GM23248 (cell line): ENCODE data around the gene MAN1C1. TPM values are rescaled to one million over a fixed set of nuclear protein-coding genes. Genes with fewer than 3 reads are reported as not detected.
A peak's percentile ranks its signal among the peaks of the same experiment; 100 is the strongest.
"Not testable (repeated sequence)": the region's sequence is repeated elsewhere in the genome, so short reads cannot be mapped to it uniquely, and the experiment has no call there.

ENCODE experiments used
- DNase-seq: peaks from one replicate; pipeline ENCODE4 v3.0.0-alpha.2; 2015
- H2AFZ ChIP-seq: fragments of 200-600 bp; sonication (generic); 2 replicates; pipeline ENCODE4 v1.6.1; 2016; ENCODE audit warnings: antibody characterized with exemption
- H3F3A ChIP-seq: fragments of 200-600 bp; sonication (generic); 2 replicates; pipeline ENCODE4 v1.6.1; 2016; ENCODE audit warnings: mild to moderate bottlenecking, antibody characterized with exemption, mixed run types; ENCODE audit not compliant: insufficient read depth
- H3K27ac ChIP-seq: fragments of 200-600 bp; sonication (generic); 2 replicates; pipeline ENCODE4 v1.5.1; 2016; ENCODE audit warnings: mild to moderate bottlenecking
- H3K27me3 ChIP-seq: fragments of 200-600 bp; sonication (generic); replicated peaks from 2 replicates; pipeline ENCODE4 v1.6.1; 2016; ENCODE audit warnings: mild to moderate bottlenecking; ENCODE audit not compliant: insufficient read depth
- H3K36me3 ChIP-seq: fragments of 200-600 bp; sonication (generic); 2 replicates; pipeline ENCODE4 v1.6.1; 2016; ENCODE audit warnings: low read depth, mild to moderate bottlenecking
- H3K4me1 ChIP-seq: fragments of 200-600 bp; sonication (generic); 2 replicates; pipeline ENCODE4 v1.6.1; 2016; ENCODE audit warnings: mild to moderate bottlenecking; ENCODE audit not compliant: insufficient read depth
- H3K4me2 ChIP-seq: fragments of 200-600 bp; sonication (generic); one replicate; pipeline ENCODE4 v1.6.1; 2016; ENCODE audit warnings: mild to moderate bottlenecking; ENCODE audit not compliant: unreplicated experiment
- H3K4me3 ChIP-seq: fragments of 200-600 bp; sonication (generic); 2 replicates; pipeline ENCODE4 v1.5.1; 2016; ENCODE audit warnings: mild to moderate bottlenecking
- H3K79me2 ChIP-seq: fragments of 200-600 bp; sonication (generic); 2 replicates; pipeline ENCODE4 v1.6.1; 2016; ENCODE audit warnings: mild to moderate bottlenecking; ENCODE audit not compliant: insufficient read depth
- H3K9ac ChIP-seq: fragments of 200-600 bp; sonication (generic); 2 replicates; pipeline ENCODE4 v1.6.1; 2016; ENCODE audit warnings: mild to moderate bottlenecking
- H3K9me2 ChIP-seq: fragments of 200-600 bp; sonication (generic); 2 replicates; pipeline ENCODE4 v1.6.1; 2016; ENCODE audit warnings: mixed run types, mild to moderate bottlenecking, moderate library complexity; ENCODE audit not compliant: insufficient read depth
- H3K9me3 ChIP-seq: fragments of 200-600 bp; sonication (generic); one replicate; pipeline ENCODE4 v1.6.1; 2017; ENCODE audit warnings: low read depth
- H4K20me1 ChIP-seq: fragments of 200-600 bp; sonication (generic); 2 replicates; pipeline ENCODE4 v1.6.0; 2016; ENCODE audit not compliant: insufficient read depth
- EZH2 ChIP-seq: fragments of 200-600 bp; sonication (generic); IDR thresholded peaks from 2 replicates; pipeline ENCODE4 v1.6.1; 2018; ENCODE audit warnings: antibody characterized with exemption, mild to moderate bottlenecking; ENCODE audit not compliant: insufficient read depth, poor library complexity, severe bottlenecking
- EZH2phosphoT487 ChIP-seq: fragments of 200-600 bp; sonication (generic); IDR thresholded peaks from 2 replicates; pipeline ENCODE4 v1.6.1; 2018; ENCODE audit warnings: antibody characterized with exemption, moderate library complexity, mild to moderate bottlenecking, low read depth; ENCODE audit not compliant: insufficient read depth
- WGBS, 2 experiments: methylation state at CpG; one replicate each; pipeline ENCODE4 v1.1.6; 2015 to 2017; ENCODE audit warnings: low lambda C conversion rate in 2 of 2, low coverage in 1 of 2; ENCODE audit errors: missing lambda C conversion rate in 2 of 2; 5-methylcytosine and 5-hydroxymethylcytosine counted together
- in situ Hi-C: fragments of 300-500 bp; cut with MboI; formaldehyde crosslinking; loops from 2 replicates; pipeline ENCODE4 v1.15.0; 2020
- polyA plus RNA-seq: library from polyadenylated mRNA; unstranded; fragments of >200 nt; fragmentation: Nextera tagmentation; extraction: Ambion mirVana; gene quantifications from 2 replicates; pipeline ENCODE4 v1.2.1, GENCODE V29; 2016
- total RNA-seq: library from RNA; depleted of rRNA; stranded (reverse); fragments of >200 nt; shearing (Covaris generic); gene quantifications from 2 replicates; pipeline ENCODE4 v1.2.3, GENCODE V29; 2014

MAN1C1 gene
- total and polyA plus RNA-seq, 2 experiments from 2014 or later: 0.29 to 1.1 TPM

GRCh38 chr1:25695771-25696311 is 79.2 kb downstream of the MAN1C1 start:
- DNase-seq: peak; percentile 93
- peak overlapping the region; percentile 94 for H3K27ac ChIP-seq

GRCh38 chr1:25696643-25697042 is 80.1 kb downstream of the MAN1C1 start:
- WGBS, 2 experiments: 70 to 77% methylated on average over 4 of the region's 4 CpGs
- peak overlapping the region; percentile 94 for H3K27ac ChIP-seq

More at GRCh38 chr1:25695771-25696311, 79.2 kb downstream of the MAN1C1 start:
- peak overlapping the region; percentile 76 for H3K4me2 ChIP-seq
- H3K4me3 ChIP-seq: peak overlapping the region; percentile 55
- H3K9me2 ChIP-seq: no peaks in the 10 kb centered on the region
- H3K9me3 ChIP-seq: no peaks in the 10 kb centered on the region
- peak overlapping the region; percentile 78 for H3K9ac ChIP-seq
- peaks cover 45% of the 10 kb centered on the region for H3K4me1 ChIP-seq
- in situ Hi-C loops: no loop called here
- H2AFZ ChIP-seq: peak overlapping the region; percentile 38; the same call in 1 of the 2 replicates
- no peaks in the 10 kb centered on the region for H3K27me3 ChIP-seq
- WGBS, 2 experiments: 2 to 7% methylated on average over 11 of the region's 11 CpGs
- no peaks in the 10 kb centered on the region for H4K20me1 ChIP-seq
- peaks cover 50% of the 10 kb centered on the region for H3F3A ChIP-seq
- no peaks in the 10 kb centered on the region for H3K36me3 ChIP-seq
- TF ChIP-seq EZH2: no peak
- H3K79me2 ChIP-seq: no peaks in the 10 kb centered on the region

GRCh38 chr1:25697435-25698217 is 81.0 kb downstream of the MAN1C1 start:
- Histone ChIP-seq H3K79me2 (no peaks in the 10 kb centered on the region), H2AFZ (no peak overlapping the region), H3K27ac (no peak overlapping the region), H3K36me3 (no peaks in the 10 kb centered on the region), H3K27me3 (no peaks in the 10 kb centered on the region), H3K4me1 (peaks cover 54% of the 10 kb centered on the region), H3K4me3 (no peak overlapping the region), H3K9me2 (no peaks in the 10 kb centered on the region), H3K9ac (no peak overlapping the region), H3K4me2 (no peak overlapping the region), H3K9me3 (no peaks in the 10 kb centered on the region), H3F3A (peaks cover 53% of the 10 kb centered on the region), H4K20me1 (no peaks in the 10 kb centered on the region)
- DNase-seq: no peak
- no peak for TF ChIP-seq EZH2phosphoT487
- no peak for TF ChIP-seq EZH2
- WGBS, 2 experiments: 85 to 87% methylated on average over 10 of the region's 10 CpGs
- in situ Hi-C loops: no loop called here

More at GRCh38 chr1:25696643-25697042, 80.1 kb downstream of the MAN1C1 start:
- H3K36me3 ChIP-seq, H3K9me3 ChIP-seq, H3K4me3 ChIP-seq, H3K79me2 ChIP-seq, H3K27me3 ChIP-seq, H3K9me2 ChIP-seq, H3K9ac ChIP-seq, H2AFZ ChIP-seq, DNase-seq, in situ Hi-C loops, H4K20me1 ChIP-seq: not testable (repeated sequence)
- Histone ChIP-seq H3K4me1 (peaks cover 47% of the 10 kb centered on the region), H3F3A (peaks cover 53% of the 10 kb centered on the region), H3K4me2 (peak overlapping the region; percentile 76)

- Histone ChIP-seq H3K9me3 (no peaks in the 10 kb centered on the region), H3K36me3 (no peaks in the 10 kb centered on the region), H3K27ac (no peak overlapping the region), H2AFZ (no peak overlapping the region), H3K4me3 (no peak overlapping the region), H4K20me1 (no peaks in the 10 kb centered on the region), H3K9me2 (no peaks in the 10 kb centered on the region), H3F3A (peaks cover 53% of the 10 kb centered on the region), H3K4me1 (peaks cover 56% of the 10 kb centered on the region), H3K4me2 (no peak overlapping the region), H3K9ac (no peak overlapping the region), H3K79me2 (no peaks in the 10 kb centered on the region), H3K27me3 (no peaks in the 10 kb centered on the region)
- in situ Hi-C loops: no loop called here
- no peak for DNase-seq
- 94 to 97% methylated on average over 10 of the region's 10 CpGs for WGBS, 2 experiments
- TF ChIP-seq EZH2phosphoT487 (no peak), EZH2 (no peak)
Measured at GRCh38 chr1:25698252-25698651, 81.7 kb downstream of the MAN1C1 start.

GRCh38 chr1:25699059-25699458 is 82.5 kb downstream of the MAN1C1 start:
- H3K4me1 ChIP-seq: peaks cover 51% of the 10 kb centered on the region
- H3K9ac ChIP-seq, H3K4me3 ChIP-seq: not testable (repeated sequence)

More at GRCh38 chr1:25699059-25699458, 82.5 kb downstream of the MAN1C1 start:
- 92 to 93% methylated on average over 8 of the region's 8 CpGs for WGBS, 2 experiments
- H3K27me3 ChIP-seq, H3K79me2 ChIP-seq, DNase-seq, H3K9me2 ChIP-seq, H4K20me1 ChIP-seq, H3K36me3 ChIP-seq, in situ Hi-C loops, H3K27ac ChIP-seq, H2AFZ ChIP-seq, H3K9me3 ChIP-seq: not testable (repeated sequence)
- Histone ChIP-seq H3K4me2 (peak overlapping the region; percentile 51), H3F3A (peaks cover 48% of the 10 kb centered on the region)
